SH-SY5Y (cell line): ENCODE data around the gene CHRDL2.

Experiments
- GATA2 ChIP-seq: IDR thresholded peaks from 2 replicates; pipeline ENCODE4 v1.6.1; 2011; ENCODE audit warnings: mild to moderate bottlenecking, low read depth, low read length
- GATA3 ChIP-seq: IDR thresholded peaks from 2 replicates; pipeline ENCODE4 v1.6.1; 2011; ENCODE audit warnings: low read depth, mild to moderate bottlenecking, low read length, moderate library complexity

DNA sequence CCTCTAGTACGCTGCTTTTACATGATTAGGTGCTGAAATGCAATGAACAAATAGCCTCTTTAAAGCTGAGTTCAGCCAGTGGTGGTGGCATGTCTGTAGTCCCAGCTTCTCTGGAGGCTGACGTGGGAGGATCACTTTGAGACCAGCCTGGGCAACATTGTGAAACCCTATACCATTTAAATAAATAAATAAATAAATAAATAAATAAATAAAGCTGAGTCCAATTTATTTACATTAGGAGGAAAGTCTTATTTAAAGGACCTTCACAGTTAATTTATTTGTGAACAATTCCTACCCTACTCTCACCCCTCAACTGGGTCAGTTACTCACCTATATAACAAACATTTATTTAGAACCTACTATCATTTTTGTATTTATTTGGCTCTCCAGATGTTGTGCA lies 4.8 kb upstream of the CHRDL2 start:
- no peak for TF ChIP-seq GATA2
- TF ChIP-seq GATA3, result no peak
